Spleen (tissue), 11 donors: ENCODE measurements around the gene ZNF362. TPM values are rescaled to one million over a fixed set of nuclear protein-coding genes. Genes with fewer than 3 reads are reported as not detected.
A peak's percentile ranks its signal among the peaks of the same experiment; 100 is the strongest.
"Not testable (repeated sequence)": the region's sequence is repeated elsewhere in the genome, so short reads cannot be mapped to it uniquely, and the experiment has no call there.

Experiments used
- DNase-seq: peaks from one replicate; pipeline ENCODE4 v3.0.0-alpha.2; 2020
- H3K27ac ChIP-seq, 8 donors: fragments of 200-600 bp; sonication (generic) in 7 of 8; 1 replicate in 4 of 8; 2 replicates in 4 of 8; pipeline versions ENCODE4 v1.5.0 to v1.8.0; 2016 to 2021; ENCODE audit warnings: inconsistent platforms in 4 of 8, mild to moderate bottlenecking in 4 of 8, moderate library complexity in 1 of 8
- H3K27me3 ChIP-seq, 7 donors: fragments of 200-600 bp; sonication (generic) in 6 of 7; replicated peaks in 1 of 7; 1 replicate in 4 of 7; 2 replicates in 3 of 7; pipeline versions ENCODE4 v1.5.0 to v1.8.0; 2016 to 2021; ENCODE audit warnings: inconsistent platforms in 3 of 7, mild to moderate bottlenecking in 1 of 7
- H3K36me3 ChIP-seq, 6 donors: fragments of 200-600 bp; sonication (generic) in 5 of 6; 1 replicate in 4 of 6; 2 replicates in 2 of 6; pipeline versions ENCODE4 v1.5.0 to v1.8.0; 2016 to 2021; ENCODE audit warnings: inconsistent platforms in 2 of 6
- H3K4me1 ChIP-seq, 6 donors: fragments of 200-600 bp; sonication (generic) in 5 of 6; 1 replicate in 3 of 6; 2 replicates in 3 of 6; pipeline versions ENCODE4 v1.5.0 to v1.8.0; 2016 to 2021; ENCODE audit warnings: inconsistent platforms in 3 of 6
- H3K4me3 ChIP-seq, 8 donors: fragments of 200-600 bp; sonication (generic) in 7 of 8; 1 replicate in 4 of 8; 2 replicates in 4 of 8; pipeline versions ENCODE4 v1.5.0 to v1.8.0; 2016 to 2021; ENCODE audit warnings: inconsistent platforms in 4 of 8, mild to moderate bottlenecking in 4 of 8, moderate library complexity in 2 of 8
- H3K9me3 ChIP-seq, 8 donors: fragments of 200-600 bp; sonication (generic) in 7 of 8; 1 replicate in 4 of 8; 2 replicates in 4 of 8; pipeline versions ENCODE4 v1.5.0 to v1.8.0; 2016 to 2021; ENCODE audit warnings: inconsistent platforms in 4 of 8
- POLR2A ChIP-seq, 3 donors: fragments of 450-650 bp; IDR thresholded peaks; one replicate each; pipeline ENCODE4 v1.5.1; 2017; ENCODE audit warnings: antibody characterized with exemption in 3 of 3, mild to moderate bottlenecking in 1 of 3
- POLR2AphosphoS5 ChIP-seq, 3 donors: sonication (generic); formaldehyde crosslinking; IDR thresholded peaks; one replicate each; pipeline ENCODE4 v1.5.1; 2017; ENCODE audit warnings: antibody characterized with exemption in 3 of 3
- WGBS, 5 donors: extraction: QIAGEN DNeasy Blood & Tissue Kit in 3 of 5; methylation state at CpG; one replicate each; pipeline versions ENCODE4 v1.1.5 to v1.1.7; 2013 to 2018; 5-methylcytosine and 5-hydroxymethylcytosine counted together
- intact Hi-C: fragments of 100-400 bp; cut with DNase I; formaldehyde crosslinking; loops from one replicate; pipeline ENCODE4 v1.15.0; 2023; ENCODE audit warnings: low total_unique reads
- polyA plus RNA-seq, 3 donors: library from polyadenylated mRNA; stranded (reverse); fragments of 200-250 nt; gene quantifications; one replicate each; pipeline ENCODE4 v1.2.1, GENCODE V29; 2013
- total RNA-seq, 7 donors: library from RNA; depleted of rRNA in 3 of 7; stranded (reverse); fragments of >200 nt in 3 of 7; fragmentation: NEBNext Ultra II Directional in 4 of 7; extraction: Animal tissue kit (Norgen Biotek cat#: 25700) in 4 of 7; gene quantifications; one replicate each; pipeline versions ENCODE4 v1.1.0 to v1.2.1, GENCODE V29; 2016 to 2021
- TF ChIP-seq, protein P1 (sequence below), 11 experiments: fragments of 200-600 bp in 7 of 11; fragments of 450-650 bp in 4 of 11; sonication (generic) in 4 of 11; IDR thresholded peaks in 8 of 11; conservative IDR thresholded peaks in 3 of 11; 1 replicate in 7 of 11; 2 replicates in 4 of 11; pipeline versions ENCODE4 v1.4.0 to v1.8.0; 2016 to 2021; ENCODE audit warnings: antibody characterized with exemption in 11 of 11, inconsistent platforms in 4 of 11, mild to moderate bottlenecking in 1 of 11
- donor health status: healthy with polysubstance abuse.
- donor health status: DM: no; HTN: no; CAD: no; lungs with moderate emphysema.
- donor health status: DM: no; HTN: no; CAD: no.
- donor health status: Bipolar disorder and iron deficiency.
- donor health status: healthy.
- donor health status: DM: no; HTN: no; CAD: no.
- donor health status: DM: yes; HTN: yes; CAD: no.

Gene ZNF362
- total and polyA plus RNA-seq, 10 donors: 8.7 to 47.0 (median 24.8) TPM

DNA sequence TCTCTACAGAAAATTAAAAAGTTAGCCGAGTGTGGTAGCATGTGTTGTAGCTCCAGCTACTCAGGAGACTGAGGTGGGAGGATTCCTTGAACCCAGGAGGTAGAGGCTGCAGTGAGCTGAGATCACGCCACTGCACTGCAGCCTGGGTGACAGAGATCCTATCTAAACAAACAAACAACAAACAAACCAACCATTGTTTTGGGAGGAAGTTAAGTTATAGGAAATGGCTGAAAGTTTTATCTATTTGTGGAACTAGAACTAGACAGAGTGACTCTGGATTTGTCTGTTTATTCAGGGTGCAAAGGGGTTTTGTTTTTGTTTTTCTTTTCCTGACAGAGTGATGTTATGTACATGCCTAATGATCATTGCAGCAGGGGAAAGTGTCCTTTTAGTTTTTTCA lies 31.0 kb downstream of the ZNF362 start:
- Histone ChIP-seq H3K27ac (no peak overlapping the region), H3K27me3 (no peaks in the 10 kb centered on the region), H3K9me3 (peaks cover 0 to 5% (median 0%) of the 10 kb centered on the region in 8 donors), H3K4me3 (no peak overlapping the region), H3K4me1 (peaks cover 0 to 7% (median 0%) of the 10 kb centered on the region in 6 donors), H3K36me3 (peaks cover 0 to 74% (median 24%) of the 10 kb centered on the region in 6 donors)
- no peak for TF ChIP-seq POLR2AphosphoS5 (IDR thresholded peaks at IDR 0.05)
- no peak for TF ChIP-seq POLR2A (IDR thresholded peaks at IDR 0.05)
- TF ChIP-seq, protein P1, sequence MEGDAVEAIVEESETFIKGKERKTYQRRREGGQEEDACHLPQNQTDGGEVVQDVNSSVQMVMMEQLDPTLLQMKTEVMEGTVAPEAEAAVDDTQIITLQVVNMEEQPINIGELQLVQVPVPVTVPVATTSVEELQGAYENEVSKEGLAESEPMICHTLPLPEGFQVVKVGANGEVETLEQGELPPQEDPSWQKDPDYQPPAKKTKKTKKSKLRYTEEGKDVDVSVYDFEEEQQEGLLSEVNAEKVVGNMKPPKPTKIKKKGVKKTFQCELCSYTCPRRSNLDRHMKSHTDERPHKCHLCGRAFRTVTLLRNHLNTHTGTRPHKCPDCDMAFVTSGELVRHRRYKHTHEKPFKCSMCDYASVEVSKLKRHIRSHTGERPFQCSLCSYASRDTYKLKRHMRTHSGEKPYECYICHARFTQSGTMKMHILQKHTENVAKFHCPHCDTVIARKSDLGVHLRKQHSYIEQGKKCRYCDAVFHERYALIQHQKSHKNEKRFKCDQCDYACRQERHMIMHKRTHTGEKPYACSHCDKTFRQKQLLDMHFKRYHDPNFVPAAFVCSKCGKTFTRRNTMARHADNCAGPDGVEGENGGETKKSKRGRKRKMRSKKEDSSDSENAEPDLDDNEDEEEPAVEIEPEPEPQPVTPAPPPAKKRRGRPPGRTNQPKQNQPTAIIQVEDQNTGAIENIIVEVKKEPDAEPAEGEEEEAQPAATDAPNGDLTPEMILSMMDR (IDR thresholded peaks at IDR 0.05 in 8 of 11, conservative IDR thresholded peaks at IDR 0.05 in 3 of 11): no peak
- no peak for DNase-seq
- WGBS, 5 donors: 85 to 93% (median 87%) methylated on average over 2 of the region's 2 CpGs
- intact Hi-C loops: no loop called here

DNA sequence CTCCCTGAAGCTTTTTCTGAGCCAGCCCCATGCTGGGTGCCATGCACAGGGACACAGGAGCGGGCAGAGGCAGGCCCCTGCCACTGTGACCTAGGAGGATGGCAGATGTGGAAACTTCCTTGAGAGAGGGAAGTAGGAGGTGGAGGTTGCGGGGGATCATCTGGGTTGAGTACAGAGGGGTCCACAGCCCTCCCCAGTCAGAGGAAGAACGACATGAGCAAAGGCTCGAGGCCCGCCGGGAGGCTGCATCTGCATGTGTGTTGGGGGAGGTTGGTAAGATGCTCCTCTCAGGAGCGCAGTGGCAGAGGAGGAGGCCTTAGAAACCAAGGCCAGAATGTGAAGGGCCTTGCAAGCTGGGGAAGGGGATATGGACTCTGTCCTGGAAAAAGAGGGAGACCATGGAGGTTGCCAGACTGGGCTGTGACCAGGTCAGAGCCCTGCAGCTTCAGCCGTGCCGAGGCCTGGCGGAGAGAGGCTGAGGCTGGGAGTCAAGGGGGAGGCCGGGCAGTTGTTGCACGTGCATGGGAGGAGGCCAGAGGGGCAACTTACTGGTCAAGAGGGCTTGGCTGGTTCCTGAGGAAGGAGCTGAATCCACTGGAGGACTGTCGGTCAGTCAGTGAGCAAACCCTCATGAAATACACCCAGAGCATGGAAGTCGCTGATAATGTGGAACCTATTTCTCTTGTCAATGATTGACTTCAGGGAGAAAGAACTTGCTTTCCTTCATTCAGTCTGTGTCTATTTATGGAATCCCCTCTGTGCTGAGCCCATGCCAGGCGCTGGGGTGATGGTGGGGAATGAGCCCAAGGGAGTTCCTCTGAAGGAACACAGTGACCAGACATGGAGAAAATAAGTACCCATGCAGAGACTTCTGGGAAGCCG lies 32.9 kb downstream of the ZNF362 start:
- Histone ChIP-seq H3K4me3 (no peak overlapping the region), H3K36me3 (peaks cover 0 to 72% (median 17%) of the 10 kb centered on the region in 6 donors)

DNA sequence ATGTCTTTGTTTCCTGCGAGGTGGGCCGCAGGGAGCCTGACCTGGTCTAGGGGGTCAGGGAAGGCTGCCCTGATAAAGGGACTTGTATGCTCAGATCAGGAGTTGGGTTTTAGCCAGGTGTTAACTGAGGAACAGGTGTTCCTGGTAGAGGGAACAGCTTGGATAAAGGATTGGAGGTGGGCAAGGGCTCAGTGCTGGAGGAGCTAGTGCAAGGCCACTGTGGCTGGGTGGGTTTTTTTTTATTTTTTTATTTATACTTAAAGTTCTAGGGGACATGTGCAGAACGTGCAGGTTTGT lies 33.5 kb downstream of the ZNF362 start:
- Histone ChIP-seq H3K27me3 (no peaks in the 10 kb centered on the region), H3K9me3 (peaks cover 0 to 5% (median 0%) of the 10 kb centered on the region in 8 donors), H3K27ac (no peak overlapping the region), H3K4me1 (peaks cover 0 to 20% (median 4%) of the 10 kb centered on the region in 6 donors), H3K36me3 (peaks cover 0 to 72% (median 17%) of the 10 kb centered on the region in 6 donors), H3K4me3 (no peak overlapping the region)
- TF ChIP-seq, protein P1 (IDR thresholded peaks at IDR 0.05 in 8 of 11, conservative IDR thresholded peaks at IDR 0.05 in 3 of 11): no peak
- TF ChIP-seq POLR2A (IDR thresholded peaks at IDR 0.05) (no peak), POLR2AphosphoS5 (IDR thresholded peaks at IDR 0.05) (no peak)
- intact Hi-C loops: no loop called here
- 93 to 99% (median 95%) methylated on average over 3 of the region's 3 CpGs for WGBS, 5 donors
- no peak for DNase-seq

More for the DNA sequence above, 32.9 kb downstream of the ZNF362 start:
- peaks cover 0 to 5% (median 0%) of the 10 kb centered on the region in 8 donors for H3K9me3 ChIP-seq
- no peak overlapping the region for H3K27ac ChIP-seq
- peaks cover 0 to 15% (median 4%) of the 10 kb centered on the region in 6 donors for H3K4me1 ChIP-seq
- peak in 2 of 3 donors; percentile 21 to 39 for TF ChIP-seq POLR2AphosphoS5 (IDR thresholded peaks at IDR 0.05)
- TF ChIP-seq, protein P1 (IDR thresholded peaks at IDR 0.05 in 8 of 11, conservative IDR thresholded peaks at IDR 0.05 in 3 of 11): no peak
- TF ChIP-seq POLR2A (IDR thresholded peaks at IDR 0.05): no peak
- intact Hi-C loops: no loop called here
- no peaks in the 10 kb centered on the region for H3K27me3 ChIP-seq
- DNase-seq: peak; percentile 30
- 84 to 92% (median 90%) methylated on average over 16 of the region's 16 CpGs for WGBS, 5 donors

DNA sequence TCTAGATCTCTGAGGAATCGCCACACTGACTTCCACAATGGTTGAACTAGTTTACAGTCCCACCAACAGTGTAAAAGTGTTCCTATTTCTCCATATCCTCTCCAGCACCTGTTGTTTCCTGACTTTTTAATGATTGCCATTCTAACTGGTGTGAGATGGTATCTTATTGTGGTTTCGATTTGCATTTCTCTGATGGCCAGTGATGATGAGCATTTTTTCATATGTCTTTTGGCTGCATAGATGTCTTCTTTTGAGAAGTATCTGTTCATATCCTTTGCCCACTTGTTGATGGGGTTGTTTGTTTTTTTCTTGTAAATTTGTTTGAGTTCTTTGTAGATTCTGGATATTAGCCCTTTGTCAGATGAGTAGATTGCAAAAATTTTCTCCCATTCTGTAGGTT lies 34.3 kb downstream of the ZNF362 start:
- peaks cover 0 to 72% (median 16%) of the 10 kb centered on the region in 6 donors for H3K36me3 ChIP-seq
- H3K27ac ChIP-seq, DNase-seq, H3K9me3 ChIP-seq, H3K4me3 ChIP-seq, intact Hi-C loops, H3K27me3 ChIP-seq: not testable (repeated sequence)
- H3K4me1 ChIP-seq: peaks cover 0 to 28% (median 10%) of the 10 kb centered on the region in 6 donors
- 88 to 90% (median 89%) methylated on average over 1 of the region's 2 CpGs for WGBS, 5 donors
